ENCODE measurements around the gene PTP4A2.

- TF ChIP-seq CTCF (IDR thresholded peaks at IDR 0.05) (no peak), POLR2A (IDR thresholded peaks at IDR 0.05) (no peak)
These were observed 66.5 kb downstream of the PTP4A2 start for GRCh38 chr1:31871703-31872102.

Measured in adrenal gland (tissue), 5 donors.